ENCODE results near the gene THY1.

THY1 gene

GRCh38 chr11:119381181-119381988 lies 41.6 kb downstream of the THY1 start, which contains the start of gene USP2:
TSS of gene USP2 (minus strand) at chr11:119381690. CDS start at chr11:119373480, 8,210 bp downstream.
- peak; percentile 93 for DNase-seq

- DNase-seq: peak; percentile 25 to 44
These were observed 42.2 kb downstream of the THY1 start for GRCh38 chr11:119380827-119381180.

GRCh38 chr11:119380160-119380826 lies 42.7 kb downstream of the THY1 start:
- DNase-seq: no peak

GRCh38 chr11:119378851-119379465 lies 44.0 kb downstream of the THY1 start:
- no peak for DNase-seq

- DNase-seq: no peak
These were observed 44.9 kb downstream of the THY1 start for GRCh38 chr11:119377961-119378667.

DNA sequence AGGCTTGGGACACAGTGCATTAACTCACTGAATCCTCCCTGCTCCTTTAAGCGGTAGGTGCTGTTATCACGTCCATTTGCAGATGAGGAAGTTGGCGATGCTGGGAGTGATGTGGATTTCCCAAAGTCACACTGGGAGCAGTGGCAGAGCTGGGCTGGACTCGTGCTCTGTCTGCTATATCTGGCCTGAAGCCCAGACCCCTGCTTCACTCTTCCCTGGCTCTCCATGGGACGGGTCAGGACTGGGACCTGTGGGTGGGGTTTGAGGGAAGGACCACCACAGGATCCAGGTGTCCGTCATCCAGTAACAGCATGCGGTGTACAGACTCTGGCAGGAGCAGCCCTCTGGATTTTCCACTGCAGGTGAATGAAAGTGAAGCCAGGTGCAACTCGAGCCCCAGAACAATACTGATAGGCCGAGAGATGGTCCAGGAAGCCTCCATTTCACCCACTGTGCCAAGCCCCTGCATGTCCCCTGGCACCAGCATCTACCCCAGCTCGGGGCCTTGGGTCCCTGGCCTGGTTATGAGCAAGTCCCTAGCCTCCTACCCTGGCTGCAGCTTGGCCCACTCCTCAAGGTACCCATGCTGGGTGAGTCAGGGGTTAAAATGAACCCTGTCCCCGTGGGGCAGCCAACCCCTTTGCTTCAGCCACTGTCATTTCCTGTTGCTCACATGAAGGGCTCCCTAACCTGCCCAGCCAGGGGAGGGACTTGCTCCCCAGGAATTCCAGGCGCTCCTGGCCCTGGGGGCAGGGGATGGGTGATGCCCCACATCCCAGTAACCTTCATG lies 45.7 kb downstream of the THY1 start:
- no peak for DNase-seq

DNA sequence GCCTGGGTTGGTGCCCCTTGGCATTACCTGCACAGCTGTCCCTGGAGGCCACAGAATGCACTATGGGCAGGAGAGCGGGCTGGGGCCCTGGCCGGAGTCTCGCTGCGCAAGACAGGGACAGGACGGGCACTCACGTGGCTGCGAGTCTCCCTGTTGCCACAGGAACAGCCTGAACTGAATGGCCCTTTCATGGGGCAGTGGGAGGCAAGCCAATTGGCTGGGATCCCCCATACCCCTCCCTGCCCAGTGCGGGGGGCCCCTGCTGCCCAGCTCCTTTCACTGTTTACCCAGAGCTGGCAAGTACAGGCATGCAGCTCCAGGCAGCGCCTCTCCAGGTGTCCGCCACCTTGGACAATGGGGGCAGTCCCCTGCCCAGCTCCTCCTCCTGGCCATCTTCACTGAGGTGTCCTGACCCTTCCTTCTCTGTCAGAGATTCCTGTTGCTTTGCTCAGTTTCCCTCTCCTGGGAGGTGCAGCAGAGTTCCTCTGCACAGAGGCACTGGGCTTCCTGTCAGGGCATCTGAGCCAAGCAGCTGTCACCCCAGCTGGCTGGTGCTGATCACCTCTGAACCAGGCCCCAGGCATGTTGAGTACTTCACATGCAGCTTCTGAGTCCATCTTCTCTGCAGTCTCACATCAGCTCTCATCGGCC lies 46.6 kb downstream of the THY1 start:
- DNase-seq: no peak

DNA sequence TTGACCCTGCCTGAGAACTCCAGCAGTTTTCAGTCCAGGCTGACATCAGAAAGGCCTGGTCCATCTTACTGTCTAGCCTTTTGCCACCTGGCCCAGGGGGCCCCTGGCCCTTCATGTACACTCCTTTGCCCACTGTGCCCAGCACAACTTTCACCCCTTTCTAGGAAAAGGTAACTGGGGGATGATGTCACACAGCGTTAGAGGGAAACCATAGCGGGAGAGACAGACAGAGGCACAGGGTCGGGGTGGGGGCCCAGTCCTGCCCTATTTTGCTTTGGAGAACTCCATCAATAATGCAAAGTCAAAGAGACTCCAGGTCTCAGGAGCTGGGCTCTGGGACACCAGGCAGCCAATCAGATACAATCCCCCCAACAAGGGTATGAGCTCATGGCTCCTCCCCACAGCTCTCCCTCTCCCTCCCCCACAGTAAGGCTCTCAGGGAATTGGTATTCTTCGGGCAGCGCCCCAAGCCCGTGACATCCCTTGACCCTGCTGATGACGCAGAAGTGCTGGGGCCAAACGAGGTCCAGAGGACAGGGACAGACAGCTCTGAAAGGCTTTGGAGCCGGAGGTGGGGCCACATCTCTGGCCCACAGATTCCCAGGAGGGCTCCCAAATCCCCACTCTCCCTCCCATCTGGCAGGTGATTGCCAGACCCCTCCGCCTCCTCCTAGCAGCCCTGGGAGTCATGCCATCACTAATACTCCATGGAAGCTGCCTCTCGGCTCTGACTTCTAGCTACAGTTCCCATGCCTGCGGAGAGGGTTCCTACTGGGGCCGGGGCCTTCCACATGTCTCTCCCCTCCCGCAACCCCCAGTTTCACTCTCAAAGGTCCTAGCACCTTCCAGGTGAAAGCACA lies 47.4 kb downstream of the THY1 start:
- DNase-seq: no peak

DNA sequence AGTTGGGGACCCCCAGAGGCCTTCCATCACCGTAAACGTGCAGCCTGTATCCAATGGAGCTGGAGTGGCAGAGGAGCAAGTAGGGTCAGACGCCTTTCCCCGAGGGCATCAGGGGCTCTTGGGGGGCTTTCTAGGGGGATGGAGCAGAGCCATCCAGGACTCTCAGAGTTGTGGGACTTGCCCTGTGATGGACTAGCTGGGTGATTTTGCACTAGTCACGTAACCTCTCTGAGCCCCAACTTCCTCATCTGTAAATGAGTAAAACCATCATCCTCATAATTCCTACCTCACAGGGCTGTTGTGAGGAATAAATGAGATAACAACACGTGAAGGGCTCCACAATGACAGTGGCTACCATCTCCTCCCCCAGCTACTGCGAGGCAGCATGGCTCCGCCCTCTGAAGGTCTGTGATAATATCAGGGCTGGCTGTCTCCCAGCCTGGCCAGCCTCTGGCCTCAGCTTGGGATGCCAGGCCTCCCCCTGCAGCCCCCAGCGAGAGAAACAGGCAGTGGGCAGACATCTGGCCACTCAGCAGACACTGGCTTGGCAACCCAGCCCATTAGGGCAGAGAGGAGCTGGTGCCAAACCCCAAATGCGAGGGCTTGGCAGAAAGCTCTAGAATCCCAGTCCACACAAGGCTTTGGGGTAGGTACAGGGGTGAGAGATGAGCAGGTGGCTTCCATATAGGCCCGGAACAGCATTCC lies 48.2 kb downstream of the THY1 start:
- no peak for DNase-seq

DNA sequence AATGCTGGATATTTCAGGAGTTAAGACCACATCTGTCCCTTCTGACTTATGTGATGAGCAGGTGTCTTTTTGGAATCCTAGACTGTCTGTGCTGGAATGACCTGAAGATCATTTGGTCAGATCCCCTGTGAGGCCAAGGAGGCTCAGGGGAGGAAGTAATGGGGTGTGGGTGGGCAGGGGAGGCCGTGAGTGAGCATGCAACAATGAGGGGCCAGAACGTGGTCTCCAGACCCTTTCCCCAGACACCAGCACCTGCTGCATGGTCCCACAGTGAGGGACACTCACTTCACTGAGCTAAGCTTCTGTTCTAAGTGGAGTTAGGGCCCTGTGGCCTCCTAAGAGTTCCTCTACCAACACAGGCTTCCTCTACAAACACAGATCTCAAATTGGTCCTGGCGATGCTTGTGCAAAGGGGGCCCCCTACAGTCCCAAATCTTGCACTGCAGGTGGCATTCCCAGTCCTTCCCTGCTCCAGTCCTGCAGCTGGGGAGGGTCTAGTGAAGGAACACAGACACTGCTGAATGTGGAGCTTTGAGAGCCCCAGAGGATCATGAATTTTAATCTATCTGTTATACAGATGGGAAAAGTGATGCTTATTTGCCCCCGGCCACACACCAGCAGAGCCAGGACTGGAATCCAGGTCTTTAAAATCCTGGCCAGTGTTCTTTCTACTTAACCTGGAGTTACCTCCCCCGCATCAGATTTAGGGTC lies 48.9 kb downstream of the THY1 start:
- peak; percentile 75 to 82 for DNase-seq

DNA sequence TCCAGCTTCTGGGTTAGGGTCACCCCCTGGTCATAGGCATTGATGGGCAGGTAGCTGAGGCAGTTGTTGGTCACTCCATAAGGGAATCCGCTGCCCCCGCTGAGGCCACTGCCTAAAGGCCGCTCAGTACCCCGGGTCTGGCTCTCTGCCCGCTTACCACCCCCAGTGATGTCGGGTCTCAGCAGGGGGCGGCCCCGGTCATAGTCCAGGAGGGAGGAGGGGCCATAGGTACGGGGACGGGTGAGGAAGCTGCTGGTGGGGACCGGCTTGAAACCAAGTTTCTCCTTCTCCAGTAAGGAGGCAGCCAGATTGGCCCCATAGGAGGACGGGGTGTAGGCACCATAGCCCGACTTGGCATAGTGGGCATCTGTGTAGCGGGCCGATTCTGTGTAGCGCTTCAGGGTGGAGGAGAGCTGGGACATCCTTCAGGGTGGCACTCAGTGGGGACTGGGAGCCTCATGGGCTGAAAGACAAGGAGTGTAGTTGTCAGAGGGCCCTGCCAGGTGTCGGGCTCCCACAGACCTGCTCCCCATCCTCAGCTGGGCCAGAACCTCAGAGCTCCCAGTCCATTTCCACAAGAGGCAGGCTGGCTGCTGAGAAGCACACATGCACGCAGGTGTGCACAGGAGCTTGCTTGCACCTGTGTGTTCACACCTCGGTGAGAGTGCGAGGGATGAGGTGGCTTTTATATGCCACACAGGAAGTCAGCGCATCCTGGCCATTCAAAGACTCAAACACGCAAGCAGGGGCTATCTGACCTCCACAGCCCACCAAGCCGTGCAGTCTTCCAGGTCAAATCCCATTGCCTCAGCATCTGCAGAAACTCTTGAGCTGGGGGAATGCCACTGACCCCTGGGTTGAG lies 49.7 kb downstream of the THY1 start:
- no peak for DNase-seq

DNA sequence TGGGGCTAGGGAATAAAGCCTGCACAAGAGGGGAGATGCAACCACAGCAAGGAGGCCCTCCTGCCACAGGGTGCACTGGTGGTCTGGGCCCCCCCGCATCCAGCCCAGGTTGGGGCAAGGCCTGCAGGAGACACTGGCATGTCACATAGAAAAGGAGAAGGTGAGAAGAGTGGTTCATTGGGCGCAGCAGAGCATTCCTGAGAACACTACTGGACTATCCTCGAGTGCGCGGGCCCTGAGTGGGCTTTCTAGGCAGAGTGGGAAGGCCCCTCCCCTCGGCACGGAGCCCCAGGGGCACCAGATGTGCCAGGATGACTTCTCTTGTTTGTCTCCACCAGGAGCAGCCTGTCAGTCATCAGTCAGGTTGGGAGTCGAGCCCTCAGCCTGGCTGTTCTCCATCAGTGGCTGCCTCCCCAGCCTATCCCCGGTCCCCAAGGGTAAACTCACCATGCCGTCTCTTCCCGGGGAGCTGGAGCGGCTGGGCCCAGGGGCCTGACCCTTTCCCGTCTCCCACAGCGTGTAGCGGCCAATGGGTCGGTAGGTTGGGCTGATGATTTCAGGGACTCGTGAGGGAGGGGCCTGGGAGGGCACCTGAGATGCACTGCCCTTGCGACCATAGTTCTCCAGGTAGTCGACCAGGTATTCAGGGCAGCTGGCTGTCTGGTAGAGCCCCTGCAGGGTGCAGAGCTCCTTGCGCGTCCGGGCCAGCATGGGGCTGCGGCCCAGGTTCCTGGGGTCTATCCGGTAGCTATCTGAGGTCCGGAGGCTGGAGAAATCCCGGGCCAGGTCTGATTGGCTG lies 50.5 kb downstream of the THY1 start:
- DNase-seq: no peak

GRCh38 chr11:119371778-119372182 lies 51.2 kb downstream of the THY1 start:
- DNase-seq: peak; percentile 14 to 43

GRCh38 chr11:119371067-119371601 lies 51.8 kb downstream of the THY1 start:
- DNase-seq: no peak

- no peak for DNase-seq
These were observed 52.4 kb downstream of the THY1 start for GRCh38 chr11:119370486-119371046.

GRCh38 chr11:119369132-119369925 lies 53.6 kb downstream of the THY1 start:
- no peak for DNase-seq
